ENCODE data around the gene CEP85.
A peak's percentile ranks its signal among the peaks of the same experiment; 100 is the strongest.
"Not testable (repeated sequence)": the region's sequence is repeated elsewhere in the genome, so short reads cannot be mapped to it uniquely, and the experiment has no call there.

Gene CEP85

DNA sequence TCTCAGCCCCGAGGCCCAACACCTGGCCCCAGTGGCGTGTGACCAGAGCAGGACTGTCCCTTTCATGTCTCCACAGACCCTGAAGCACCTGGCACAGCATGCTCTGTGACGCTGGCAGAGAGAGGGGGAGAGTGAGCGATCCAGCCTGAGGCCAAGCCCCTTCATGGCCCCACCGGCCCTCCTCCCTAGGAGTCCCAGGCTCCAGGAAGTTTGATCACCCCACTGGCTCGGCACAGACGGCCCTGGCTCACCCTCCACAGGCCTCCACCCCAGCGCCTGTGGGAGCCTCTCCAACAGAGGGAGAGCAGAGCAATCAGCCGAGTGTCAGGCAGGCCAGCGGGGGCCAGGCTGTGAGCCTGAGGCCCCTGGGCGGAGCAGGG is 56.9 kb downstream of the CEP85 start:
- DNase-seq: no peak

DNA sequence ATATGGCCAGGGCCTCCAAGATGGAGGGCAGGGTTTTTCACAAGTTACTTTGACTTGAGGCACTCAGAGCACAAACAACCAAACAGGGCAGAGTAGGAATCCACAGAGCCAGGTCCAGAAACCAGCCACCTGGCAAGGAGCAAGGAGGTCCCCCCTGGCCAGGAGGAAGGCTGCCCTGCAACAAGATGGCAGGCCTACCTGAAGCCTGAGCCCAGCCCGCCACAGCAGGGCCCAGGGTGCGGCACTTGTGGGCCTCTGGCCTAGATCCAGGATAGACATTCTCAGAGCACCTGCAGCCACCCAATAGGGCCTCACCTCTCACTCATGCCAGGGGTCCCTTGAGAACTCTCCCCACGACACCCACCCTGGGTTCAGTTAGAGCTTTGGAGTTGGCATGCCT is 57.4 kb downstream of the CEP85 start:
- no peak for DNase-seq

DNA sequence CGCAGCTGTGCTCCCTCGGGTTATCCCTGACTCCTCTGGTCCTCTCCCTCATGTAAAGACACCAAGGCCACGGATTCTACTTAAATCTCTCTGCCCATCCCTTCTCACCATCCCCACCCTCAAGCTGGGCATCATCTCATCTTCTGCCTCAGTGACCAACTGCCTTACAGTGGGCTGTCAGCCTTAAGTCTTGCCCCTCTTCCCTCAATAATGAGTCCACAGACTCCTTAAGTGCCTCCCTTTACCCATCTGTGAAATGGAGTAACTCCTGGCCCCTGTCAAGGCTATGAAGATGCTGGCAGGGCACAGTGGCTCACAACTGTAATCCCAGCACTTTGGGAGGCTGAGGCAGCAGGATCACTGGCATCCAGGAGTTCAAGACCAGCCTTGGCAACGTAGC is 57.9 kb downstream of the CEP85 start:
- no peak for DNase-seq

DNA sequence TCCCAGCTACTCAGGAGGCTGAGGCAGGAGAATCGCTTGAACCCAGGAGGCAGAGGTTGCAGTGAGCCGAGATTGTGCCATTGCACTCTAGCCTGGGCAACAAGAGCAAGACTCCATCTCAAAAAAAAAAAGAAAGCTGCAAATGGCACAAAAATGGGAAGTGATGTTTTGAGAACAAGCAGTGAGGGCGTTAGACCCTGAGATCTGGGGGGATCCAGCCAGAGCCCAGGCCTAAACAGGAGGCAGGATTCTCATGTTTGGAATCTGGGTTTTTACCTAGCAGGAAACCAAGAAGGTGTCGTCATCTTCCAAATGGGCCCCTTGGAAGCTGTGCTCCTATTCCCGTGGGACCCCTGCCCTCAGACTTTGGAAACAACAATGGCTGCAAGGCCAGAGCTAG is 58.7 kb downstream of the CEP85 start:
- DNase-seq: not testable (repeated sequence)

DNA sequence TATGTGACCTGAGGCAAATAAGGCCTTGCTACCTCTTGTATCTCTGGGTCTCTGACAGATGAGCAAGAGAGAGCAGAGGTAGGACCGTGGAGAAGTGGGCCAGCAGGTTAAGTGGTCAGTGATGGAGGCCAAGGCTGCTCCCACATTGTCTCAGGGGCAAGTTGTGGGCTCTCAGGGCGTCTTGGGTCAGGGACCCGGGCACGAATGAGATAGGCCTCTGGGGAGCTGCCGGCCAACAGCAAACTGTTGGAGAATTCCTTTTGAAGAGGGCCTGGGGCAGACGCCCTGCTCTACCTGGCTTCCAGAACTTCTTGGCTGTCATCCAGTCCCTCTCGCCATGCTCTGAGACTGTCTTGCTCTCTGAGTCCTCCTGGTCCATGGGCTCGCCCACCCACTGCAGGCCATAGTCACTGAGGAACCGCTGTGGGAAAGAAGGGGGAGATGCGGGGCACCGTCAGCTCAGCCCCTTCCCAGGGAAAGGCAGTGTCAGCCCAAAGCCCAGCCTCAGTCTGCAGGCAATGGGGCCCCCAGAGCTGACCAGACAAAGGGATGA is 60.0 kb downstream of the CEP85 start:
- no peak for DNase-seq

DNA sequence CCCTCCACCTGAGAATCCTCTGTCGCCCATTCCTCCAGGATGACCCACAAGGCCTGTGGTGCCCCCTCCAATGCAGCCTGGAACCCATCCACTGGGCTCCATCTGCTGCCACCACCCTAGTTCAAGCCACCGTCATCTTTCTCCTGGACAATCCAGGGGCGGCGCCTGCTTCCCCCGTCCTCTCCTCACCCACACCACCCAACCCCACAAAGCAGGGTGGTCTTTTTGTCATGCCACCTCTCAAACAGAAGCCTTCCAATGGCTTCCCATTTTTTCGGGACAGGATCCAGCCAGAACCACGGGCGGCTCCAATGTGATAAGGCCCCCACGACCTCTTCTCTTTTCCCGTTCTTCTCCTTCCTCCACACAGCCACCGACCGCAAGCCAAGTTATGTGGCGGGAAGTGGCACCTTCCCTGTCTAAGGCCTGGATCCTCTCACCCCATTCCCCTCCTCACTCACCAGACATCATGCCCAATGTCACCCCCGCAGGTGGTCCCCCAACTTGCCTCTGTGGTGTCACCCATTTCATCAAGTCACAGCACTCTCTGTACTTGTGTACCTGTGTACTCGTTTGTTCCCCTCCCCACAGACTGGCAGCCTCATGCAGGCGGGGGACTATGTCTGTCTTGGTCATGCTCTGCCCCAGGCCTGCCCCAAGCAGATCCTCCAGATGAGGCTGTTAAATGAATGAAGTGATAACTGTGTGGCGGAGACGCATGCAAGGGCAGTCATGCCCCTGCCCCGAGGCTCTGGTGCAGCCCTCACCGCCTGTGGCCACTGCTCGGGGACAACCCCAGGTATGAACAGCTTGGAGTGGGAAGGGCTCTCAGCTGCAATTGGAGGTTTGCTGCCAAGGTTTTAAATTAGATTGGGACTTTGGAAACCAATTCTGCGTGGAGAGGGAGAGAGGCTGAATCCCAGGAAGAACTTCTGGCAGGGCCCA is 61.5 kb downstream of the CEP85 start:
- no peak for DNase-seq

DNA sequence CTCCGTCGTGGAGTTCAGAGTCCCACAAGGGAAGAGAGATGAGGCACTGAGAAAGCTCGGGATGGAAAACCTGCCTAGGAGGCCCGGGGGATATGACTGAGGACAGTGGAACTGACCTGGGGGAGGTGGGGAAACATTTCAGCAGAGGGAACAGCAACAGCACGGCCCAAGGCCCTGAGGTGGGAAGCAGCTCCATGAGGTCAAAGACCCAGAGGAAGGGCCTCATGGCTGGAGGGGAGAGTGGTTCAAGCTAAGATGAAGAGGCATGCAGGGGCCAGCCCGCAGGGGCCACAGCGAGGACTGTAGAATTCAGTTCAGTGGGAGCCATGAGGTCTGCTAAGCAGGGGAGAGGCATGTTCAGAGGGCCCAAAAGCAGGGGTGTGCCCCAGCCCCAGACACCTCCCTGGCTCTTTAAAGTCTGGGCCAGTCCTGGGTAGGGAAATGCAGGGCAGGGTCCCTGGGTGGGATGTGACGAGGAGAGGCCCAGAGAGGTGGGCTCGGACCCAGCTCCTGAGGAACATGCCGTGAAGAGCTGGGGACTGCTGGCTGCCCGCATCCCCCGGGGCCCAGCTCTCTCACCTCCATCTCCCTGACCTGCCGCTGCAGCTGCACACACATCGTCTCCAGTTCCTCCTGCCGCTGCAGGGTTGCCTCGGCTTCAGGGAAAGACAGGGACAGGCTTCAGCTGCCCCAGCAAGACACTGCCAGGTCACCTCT is 62.5 kb downstream of the CEP85 start:
- DNase-seq: no peak

DNA sequence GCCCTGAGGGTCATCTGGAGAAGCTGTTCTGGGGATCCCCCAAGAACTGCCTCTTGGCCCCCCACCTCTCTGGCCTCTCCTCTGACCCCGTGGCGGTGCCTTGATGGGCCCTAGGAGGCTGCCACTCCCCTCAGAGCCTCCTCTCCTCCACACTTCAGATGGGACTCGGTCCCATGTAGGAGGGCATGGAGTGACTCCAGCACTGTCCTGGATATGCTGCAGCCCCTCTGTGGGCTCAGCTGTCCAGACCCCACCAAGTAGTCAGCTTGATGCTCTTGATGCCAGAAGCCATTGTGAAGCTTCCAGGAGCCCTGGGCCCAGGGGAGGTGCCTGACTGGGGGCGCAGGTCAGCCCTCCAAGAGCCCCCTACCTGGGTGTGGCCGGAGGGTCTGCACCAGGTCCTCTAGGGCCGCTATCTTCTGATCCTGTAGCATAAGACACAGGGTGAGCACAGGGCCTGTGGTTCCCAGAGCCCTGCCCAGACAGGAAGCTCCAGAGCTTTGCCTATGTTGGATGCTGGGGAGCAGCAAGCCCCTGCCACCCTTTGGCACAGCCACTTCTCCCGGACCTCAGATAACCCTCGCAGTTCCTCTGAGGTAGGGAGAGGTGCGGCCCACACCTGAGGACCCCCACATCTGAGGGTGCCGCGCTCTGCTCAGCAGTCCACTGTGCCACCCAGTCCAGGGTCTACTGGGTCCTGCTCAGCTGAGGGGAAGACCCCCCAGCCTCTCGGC is 63.2 kb downstream of the CEP85 start:
- no peak for DNase-seq

DNA sequence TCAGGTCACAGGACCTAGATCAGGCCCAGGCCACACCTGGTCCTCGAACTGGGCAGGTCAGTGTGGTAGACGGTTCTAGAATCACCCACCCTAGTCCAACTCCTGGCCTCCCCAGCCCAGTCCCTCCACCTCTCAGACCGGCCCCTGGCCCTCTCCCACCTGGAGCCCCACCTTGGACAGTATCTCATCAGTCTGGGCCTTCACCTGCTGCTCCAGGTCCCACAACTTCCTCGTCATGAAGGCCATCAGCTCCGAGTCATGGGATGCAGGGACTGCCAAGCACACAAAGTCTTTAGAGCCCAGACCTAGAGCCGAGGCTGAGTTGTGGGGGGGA is 63.8 kb downstream of the CEP85 start:
- DNase-seq: no peak

DNA sequence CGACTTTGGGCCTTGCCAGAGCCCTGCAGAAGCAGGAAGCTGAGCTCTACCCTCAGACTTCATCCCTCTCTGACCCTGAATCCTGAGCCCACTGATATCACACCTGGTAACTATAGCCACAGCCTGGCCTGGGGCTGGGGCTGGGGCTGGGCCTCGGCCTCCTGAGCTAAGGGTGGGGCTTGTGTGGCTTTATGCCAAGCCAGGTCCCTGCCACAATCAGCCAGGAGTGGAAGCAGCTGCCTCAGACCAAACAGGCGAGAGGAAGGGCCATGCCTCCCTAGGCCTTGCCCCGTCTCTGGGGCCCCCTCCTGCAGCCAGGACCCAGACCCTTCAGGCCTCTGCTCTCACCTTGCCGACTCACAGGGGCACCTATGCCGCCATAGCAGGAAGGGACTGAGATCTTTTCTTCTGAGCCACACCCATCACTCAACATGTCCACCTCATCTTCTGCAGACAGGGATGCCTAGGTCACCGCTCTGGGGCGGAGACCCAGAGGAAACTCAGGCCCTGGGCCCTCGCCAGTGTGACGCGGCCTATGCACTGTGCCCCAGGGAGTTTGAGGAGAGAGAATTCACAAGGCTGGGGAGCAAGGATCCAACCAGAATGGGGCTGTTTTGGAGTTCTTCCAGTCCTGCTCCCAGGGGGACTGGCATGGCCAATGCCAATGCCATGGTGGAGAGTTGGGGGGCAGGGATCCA is 66.7 kb downstream of the CEP85 start:
- no peak for DNase-seq

DNA sequence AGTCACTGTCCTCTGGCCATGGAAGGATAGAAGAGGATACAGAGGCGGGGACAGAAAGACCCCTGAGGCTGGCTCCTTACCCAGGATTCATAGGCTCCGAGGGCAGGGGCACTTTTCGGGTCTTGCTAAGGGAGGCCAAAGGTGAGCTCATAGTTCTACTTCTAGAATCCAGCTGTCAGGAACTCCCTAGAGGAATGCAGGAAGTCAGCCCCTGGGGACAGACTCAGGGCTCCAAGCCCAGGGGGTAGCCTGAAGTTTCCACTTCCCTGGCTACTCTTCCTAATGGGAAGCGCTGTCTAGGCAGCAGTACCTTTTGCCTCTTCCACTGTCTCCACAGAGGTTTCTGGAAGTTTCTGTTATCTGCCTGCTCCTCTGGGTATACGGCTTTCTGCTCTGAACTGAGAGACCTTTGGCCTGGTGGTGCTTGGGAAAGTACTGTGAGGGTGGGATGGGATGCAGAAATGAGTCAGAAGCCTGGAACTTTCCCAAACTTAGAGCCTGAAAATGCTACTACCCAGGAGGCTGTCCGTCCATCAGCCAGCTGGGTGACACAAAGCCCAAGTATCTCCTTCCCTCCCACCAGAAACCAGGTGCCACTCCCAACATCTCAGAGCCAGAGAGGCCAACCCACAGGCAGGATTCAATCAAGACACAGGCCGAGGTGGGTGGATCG is 68.9 kb downstream of the CEP85 start:
- DNase-seq: no peak

DNA sequence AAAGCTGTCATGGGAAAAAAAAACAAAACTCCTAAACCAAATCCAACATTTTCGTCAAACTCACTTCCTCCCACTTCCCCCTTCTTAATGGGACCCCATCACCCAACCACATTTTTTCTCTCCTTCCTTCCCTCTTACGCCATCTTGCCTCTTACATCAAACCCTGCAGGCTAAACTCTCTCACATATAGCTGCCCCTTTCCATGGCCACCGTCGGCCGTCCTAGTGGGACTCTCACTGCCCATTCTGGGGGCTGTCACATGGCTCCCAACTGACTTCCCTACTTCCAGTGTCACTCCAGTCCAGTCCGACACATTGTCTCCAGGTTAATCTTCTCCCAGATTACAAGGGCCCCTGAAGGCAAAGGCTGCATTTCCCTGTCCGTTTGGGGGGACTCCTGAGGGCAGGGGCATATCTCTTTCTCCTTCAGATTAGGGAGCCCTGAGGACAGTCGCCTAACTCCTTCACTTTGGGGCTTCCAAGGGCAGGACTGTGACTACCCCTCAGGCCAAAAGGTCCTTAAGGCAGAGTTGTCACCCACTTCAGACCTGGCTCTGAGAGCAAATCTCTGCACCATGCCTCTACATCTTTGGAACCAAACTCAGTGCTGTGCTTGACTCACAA is 71.8 kb downstream of the CEP85 start:
- no peak for DNase-seq

DNA sequence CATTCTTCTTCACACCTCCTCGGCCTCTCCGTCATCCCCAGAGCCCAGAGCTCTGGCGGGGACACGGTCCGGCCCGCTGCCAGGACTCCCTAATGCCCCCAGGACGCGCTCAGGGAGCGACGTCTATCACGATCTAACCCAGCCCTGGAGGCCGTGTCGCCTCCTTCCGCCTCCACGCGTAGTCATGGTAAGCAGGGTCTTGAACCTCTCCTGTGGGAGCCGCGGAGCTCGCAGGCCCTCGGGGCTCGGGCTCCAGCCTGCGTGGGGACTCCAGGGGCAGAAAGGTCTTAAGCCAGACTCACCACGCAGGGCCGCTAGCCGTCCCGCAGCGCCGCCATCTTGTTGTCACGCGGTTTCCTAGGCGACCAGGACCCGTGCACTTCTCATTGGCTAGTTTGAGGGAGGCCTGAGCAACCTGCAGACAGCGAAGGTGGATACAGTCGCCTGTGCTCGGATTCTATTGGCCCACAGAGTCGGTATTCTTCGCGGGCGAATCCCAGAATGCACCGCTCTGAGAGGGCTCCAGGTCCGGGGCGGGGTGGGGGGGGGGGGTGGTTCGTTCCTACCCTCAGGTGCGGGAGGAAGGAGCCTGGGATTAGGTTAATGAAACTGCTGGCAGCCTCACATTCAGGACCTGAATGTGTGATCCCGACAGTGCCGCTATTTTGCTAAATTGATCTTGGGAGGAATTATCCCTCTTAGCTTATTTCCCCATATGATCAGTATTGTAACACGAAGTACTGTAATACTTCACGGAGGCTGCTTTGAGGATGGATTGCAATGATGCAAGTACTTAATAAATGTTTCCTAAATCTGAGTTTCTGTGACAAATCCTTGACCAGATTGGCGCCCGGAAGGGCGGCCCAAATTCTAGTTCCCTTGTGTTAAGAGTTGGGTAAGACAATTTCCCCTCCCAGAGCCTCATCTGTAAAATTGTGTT is 72.6 kb downstream of the CEP85 start, which contains the start of gene UBXN11:
UBXN11 (minus strand) TSS at position 347 of the 940 bp plus-strand sequence. CDS start 3,753 bp downstream, outside the sequence.
- DNase-seq: peak; percentile 92

DNA sequence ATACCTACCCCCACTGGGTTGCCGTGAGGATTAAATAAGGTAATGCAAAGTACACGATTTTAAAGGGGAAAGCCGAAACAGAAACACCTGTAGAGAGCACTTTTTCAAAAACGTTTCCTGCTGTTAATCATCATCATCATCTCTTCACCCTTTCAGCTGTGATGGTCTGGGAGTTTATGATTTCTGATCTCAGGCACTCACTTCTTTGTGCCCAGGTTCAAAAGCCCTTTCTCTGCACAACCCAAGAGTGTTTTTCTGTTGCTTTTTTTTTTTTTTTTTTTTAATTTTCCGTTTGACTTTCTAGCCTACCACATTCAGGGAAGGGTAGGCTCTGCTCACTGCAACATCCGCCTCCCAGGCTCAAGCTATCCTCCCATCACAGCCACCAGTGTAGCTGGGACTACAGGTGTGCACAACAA is 73.4 kb downstream of the CEP85 start:
- peak; percentile 67 for DNase-seq

DNA sequence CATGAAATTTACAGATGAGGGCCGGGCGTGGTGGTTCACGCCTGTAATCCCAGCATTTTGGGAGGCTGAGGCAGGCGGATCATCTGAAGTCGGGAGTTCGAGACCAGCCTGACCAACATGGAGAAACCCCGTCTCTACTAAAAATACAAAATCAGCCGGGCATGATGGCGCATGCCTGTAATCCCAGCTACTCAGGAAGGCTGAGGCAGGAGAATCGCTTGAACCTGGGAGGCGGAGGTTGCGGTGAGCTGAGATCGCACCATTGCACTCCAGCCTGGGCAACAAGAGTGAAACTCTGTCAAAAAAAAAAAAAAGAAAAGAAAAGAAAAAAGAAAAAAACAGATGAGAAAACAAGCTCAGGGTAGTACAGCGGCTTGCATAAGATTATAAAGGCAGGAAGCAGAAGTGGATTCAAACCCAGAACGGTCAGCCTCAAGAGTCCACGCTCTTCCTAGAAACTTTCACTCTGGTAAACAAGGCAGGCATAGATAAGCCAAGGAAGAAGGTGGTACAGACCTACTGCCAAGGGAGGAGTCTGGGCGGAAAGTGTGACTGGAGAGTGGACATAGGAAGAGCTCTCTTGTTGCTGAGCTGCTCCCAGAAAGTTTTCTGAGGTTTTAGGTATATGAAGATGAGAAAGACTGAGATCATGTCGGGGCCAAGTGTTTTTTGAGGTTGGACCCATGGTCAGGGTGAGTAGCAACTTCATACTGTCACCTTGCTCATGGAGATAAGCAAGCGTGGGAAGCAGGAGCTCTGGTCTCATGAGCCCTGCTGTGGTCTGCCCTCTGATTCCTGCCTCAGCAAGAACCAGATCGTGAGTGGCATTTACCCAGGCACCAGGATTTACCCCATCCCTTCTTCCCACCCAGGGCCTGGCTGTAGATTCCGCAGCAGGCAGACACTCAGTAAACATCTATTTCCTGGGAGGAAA is 74.2 kb downstream of the CEP85 start:
- peak; percentile 41 for DNase-seq

DNA sequence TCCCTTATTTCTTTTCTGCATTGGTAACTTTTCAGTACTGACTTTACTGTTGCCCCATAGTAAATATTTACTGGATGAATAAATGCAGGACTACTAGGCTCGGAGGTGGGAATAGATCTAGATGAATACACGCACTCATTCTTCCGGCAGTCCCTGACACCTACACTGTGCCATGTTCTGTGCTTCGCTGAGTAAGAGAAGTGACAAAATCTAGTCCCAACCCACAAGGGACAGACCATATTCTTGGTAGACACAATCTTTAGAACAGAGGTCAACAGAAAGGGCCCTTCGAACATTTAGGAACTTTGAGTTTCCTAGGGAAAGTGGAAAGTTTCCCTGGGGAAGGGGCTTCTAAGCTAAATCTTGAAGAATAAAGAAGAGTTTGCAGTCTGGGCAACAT is 80.5 kb downstream of the CEP85 start:
- DNase-seq: no peak

DNA sequence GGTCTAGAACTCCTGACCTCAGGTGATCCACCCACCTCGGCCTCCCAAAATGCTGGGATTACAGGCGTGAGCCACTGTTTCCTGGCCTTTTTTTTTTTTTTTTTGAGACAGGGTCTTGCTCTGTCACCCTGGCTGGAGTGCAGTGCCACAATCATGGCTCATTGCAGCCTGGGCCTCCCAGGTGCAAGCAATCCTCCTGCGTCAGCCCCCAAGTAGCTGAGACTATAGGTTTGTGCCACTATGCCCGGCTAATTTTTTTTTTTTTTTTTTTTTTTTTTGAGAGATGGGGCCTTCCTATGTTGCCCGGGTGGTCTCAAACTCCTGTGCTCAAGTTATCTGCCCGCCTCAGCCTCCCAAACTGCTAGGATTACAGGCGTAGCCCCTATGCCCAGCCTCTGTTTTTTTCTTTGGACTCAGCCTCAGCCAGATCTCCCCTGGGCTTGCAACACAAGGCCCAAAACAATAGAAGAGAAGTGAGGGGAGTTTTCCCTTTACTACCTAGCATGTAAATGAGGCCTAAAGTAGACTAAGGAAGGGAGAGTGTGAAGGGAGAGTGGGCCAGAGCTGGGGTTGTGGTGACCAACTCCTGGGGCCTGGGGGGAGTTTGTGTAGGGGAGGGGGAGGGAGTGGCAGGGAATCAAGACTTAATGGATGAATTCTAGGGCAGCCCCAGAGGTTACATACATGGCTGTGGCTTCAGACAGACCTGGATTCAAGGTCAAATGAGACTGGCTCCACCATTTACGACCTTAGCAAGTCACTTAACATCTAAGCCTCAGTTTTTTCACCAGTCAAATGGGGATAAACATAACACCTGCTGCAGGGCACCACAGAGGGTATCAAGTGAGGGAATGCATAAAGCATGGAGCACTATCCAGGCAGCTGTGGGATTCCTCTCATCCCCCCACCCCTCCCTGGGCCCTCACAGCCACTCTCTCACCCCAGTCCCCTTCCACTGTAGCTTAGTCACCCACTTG is 82.2 kb downstream of the CEP85 start:
- DNase-seq: no peak

DNA sequence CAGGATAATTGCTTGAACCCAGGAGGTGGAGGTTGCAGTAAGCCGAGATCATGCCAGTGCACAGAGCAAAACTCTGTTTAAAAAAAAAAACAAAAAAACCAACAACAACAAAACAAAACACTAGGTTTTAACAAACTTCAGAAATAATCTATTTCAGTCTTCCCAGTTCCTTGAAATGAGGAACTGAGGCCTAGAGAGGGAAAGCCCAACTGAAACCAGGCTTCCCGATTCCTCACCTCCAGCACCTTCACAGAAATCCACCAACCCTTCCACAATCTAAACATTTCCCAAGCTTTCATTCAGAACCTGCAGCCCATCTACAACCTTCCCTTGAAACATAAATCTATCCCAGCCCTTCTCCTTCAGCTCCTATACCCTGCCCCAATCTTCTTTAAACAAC is 83.1 kb downstream of the CEP85 start:
- DNase-seq: no peak

Data from CD4-positive, alpha-beta T cell treated with Interleukin-17A for 4 hours (primary cell).